Testis (tissue), 3 donors: ENCODE data around the gene SYNGR4. TPM values are rescaled to one million over a fixed set of nuclear protein-coding genes. Genes with fewer than 3 reads are reported as not detected.

Source experiments
- DNase-seq: peaks from one replicate; pipeline ENCODE4 v3.0.0-alpha.2; 2019
- H3K27ac ChIP-seq, 2 donors: fragments of 200-600 bp; sonication (generic); one replicate each; pipeline ENCODE4 v1.5.1; 2019
- H3K27me3 ChIP-seq: fragments of 200-600 bp; sonication (generic); one replicate; pipeline ENCODE4 v1.5.1; 2019
- H3K36me3 ChIP-seq: fragments of 200-600 bp; sonication (generic); one replicate; pipeline ENCODE4 v1.5.1; 2017; ENCODE audit warnings: low read depth; ENCODE audit errors: missing control alignments
- H3K4me1 ChIP-seq: fragments of 200-600 bp; sonication (generic); one replicate; pipeline ENCODE4 v1.5.1; 2019
- H3K4me3 ChIP-seq, 2 donors: fragments of 200-600 bp; sonication (generic); one replicate each; pipeline ENCODE4 v1.5.1; 2017 to 2019
- H3K9me3 ChIP-seq: fragments of 200-600 bp; sonication (generic); one replicate; pipeline ENCODE4 v1.5.1; 2017
- CTCF ChIP-seq, 3 experiments: fragments of 450-650 bp in 2 of 3; fragments of 200-600 bp in 1 of 3; sonication (generic) in 1 of 3; IDR thresholded peaks; one replicate each; pipeline ENCODE4 v1.5.1; 2016 to 2019; ENCODE audit warnings: antibody characterized with exemption in 3 of 3, mild to moderate bottlenecking in 2 of 3, moderate library complexity in 1 of 3
- POLR2A ChIP-seq: fragments of 450-650 bp; IDR thresholded peaks from one replicate; pipeline ENCODE4 v1.6.1; 2017; ENCODE audit warnings: antibody characterized with exemption, mild to moderate bottlenecking, moderate library complexity
- WGBS, 2 donors: methylation state at CpG; one replicate each; pipeline ENCODE4 v1.1.5; 2018; 5-methylcytosine and 5-hydroxymethylcytosine counted together
- intact Hi-C: fragments of 100-400 bp; cut with DNase I; formaldehyde crosslinking; loops from one replicate; pipeline ENCODE4 v1.15.1; 2023; ENCODE audit warnings: low total_unique reads
- polyA plus RNA-seq: library from polyadenylated mRNA; stranded (reverse); fragments of 350-450 nt; fragmentation: Illumina TruSeq; extraction: RNeasy Lipid Tissue Mini Kit (QIAGEN cat#74804); gene quantifications from one replicate; pipeline ENCODE4 v1.2.3, GENCODE V29; 2014; ENCODE audit warnings: low read depth, low replicate concordance; ENCODE audit not compliant: insufficient read depth
- total RNA-seq, 2 donors: library from RNA; depleted of rRNA; stranded (reverse); fragments of >200 nt; gene quantifications; one replicate each; pipeline ENCODE4 v1.2.3, GENCODE V29; 2016

Gene SYNGR4
- total and polyA plus RNA-seq, 3 donors from 2014 or later: 21.8 to 112 (median 26.1) TPM

DNA sequence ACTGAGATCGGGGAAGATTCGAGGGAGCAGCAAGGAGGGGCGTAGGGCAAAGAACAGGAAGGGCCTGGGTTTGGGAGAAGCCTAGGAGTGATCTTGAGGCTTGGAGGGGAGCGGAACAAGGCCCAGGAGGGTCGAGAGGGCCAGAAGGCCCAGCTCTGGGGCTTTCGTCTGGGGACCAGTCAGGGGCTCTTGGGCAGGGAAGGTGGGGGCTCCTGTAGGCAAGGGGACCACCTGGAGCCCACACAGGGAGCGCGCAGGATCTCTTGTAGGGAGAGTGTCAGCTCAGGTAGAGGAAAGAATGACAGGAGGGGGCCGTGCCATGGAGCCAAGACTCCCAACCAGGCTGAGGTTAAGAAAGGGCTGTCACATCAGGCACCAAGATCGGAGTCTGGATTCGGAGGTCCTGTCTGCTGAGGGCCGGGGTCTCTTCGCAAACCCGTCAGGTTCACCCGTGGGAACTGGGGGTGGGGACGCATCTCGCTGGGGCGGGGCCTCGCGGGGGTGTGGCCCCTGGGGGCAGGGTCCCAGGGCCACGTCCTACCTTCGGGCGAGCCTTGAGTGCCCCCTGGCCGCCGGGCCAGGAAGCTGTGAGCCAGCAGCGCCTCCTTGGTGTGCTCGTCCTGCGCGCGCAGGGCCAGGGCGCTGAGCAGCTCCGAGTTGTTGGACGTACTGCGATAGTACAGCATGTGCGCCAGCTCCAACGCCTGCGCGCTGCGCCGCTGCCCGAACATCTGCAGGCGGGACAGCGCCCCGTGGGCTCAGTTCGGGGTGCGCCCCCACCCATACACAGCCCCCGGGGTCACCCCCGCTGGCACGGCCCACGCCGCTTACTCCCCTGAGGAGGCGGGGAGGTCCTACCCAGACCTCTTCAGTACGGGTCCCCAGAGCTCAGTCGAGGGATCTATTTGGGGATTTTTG is 30.4 kb upstream of the SYNGR4 start:
- no peak for TF ChIP-seq POLR2A
- peak; percentile 65 to 73 (median 70) for TF ChIP-seq CTCF (IDR thresholded peaks at IDR 0.05)
- Histone ChIP-seq H3K27me3 (no peaks in the 10 kb centered on the region), H3K4me3 (peak overlapping the region; percentile 22 to 47), H3K9me3 (no peaks in the 10 kb centered on the region), H3K36me3 (no peaks in the 10 kb centered on the region), H3K27ac (peak overlapping the region; percentile 84 to 90), H3K4me1 (peaks cover 10% of the 10 kb centered on the region)
- intact Hi-C loops: no loop called here
- DNase-seq: peak; percentile 95
- WGBS, 2 donors: 10 to 11% methylated on average over 23 to 43 of the region's 54 CpGs

- Histone ChIP-seq H3K27ac (no peak overlapping the region), H3K4me3 (no peak overlapping the region), H3K4me1 (no peaks in the 10 kb centered on the region), H3K9me3 (no peaks in the 10 kb centered on the region), H3K27me3 (no peaks in the 10 kb centered on the region), H3K36me3 (no peaks in the 10 kb centered on the region)
- intact Hi-C loops: no loop called here
- 88 to 93% methylated on average over 11 to 14 of the region's 14 CpGs for WGBS, 2 donors
- TF ChIP-seq CTCF (IDR thresholded peaks at IDR 0.05): no peak
- no peak for TF ChIP-seq POLR2A
- no peak for DNase-seq
These were observed 25.9 kb upstream of the SYNGR4 start for GRCh38 chr19:48338253-48338755.

DNA sequence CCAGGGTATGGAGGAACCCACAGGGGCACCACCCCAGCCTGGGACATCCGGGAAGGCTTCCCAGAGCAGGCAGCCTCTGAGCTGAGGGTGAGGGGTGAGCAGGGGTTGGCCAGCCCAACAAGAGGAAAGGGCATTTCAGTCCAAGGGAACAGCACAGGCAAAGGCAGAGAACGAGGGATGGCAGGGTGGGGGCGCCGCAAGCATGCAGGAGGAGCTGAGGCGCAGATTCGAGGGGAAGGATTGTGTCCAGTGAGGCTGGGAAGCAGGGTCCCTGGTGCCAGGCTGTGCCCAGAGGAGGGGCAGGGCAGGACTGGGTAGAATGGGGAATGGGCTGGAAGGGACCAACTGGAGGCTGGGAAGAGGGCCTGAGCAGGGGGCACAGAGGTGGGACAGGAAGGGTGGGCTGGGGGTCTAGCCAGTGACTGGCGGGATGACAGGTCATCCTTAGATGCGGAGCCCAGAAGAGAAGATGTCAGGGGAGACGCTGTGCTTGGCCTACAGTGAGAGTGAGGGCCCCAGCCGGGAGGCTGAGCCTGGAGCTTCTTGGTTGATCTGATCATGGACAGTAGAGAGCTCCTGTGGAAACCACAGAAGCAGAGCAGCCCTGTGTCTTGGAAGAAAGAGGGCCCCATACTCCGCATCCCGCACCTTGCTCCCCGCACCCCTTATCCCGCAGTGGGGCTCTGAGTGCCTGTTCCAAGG is 25.2 kb upstream of the SYNGR4 start:
- DNase-seq: no peak
- no peak for TF ChIP-seq CTCF (IDR thresholded peaks at IDR 0.05)
- TF ChIP-seq POLR2A: no peak
- Histone ChIP-seq H3K9me3 (no peaks in the 10 kb centered on the region), H3K36me3 (no peaks in the 10 kb centered on the region), H3K4me1 (no peaks in the 10 kb centered on the region), H3K4me3 (no peak overlapping the region), H3K27ac (no peak overlapping the region), H3K27me3 (no peaks in the 10 kb centered on the region)
- intact Hi-C loops: no loop called here
- WGBS, 2 donors: 93% methylated on average over 12 to 14 of the region's 14 CpGs

- Histone ChIP-seq H3K9me3 (no peaks in the 10 kb centered on the region), H3K27ac (no peak overlapping the region), H3K4me1 (no peaks in the 10 kb centered on the region), H3K36me3 (no peaks in the 10 kb centered on the region), H3K4me3 (no peak overlapping the region), H3K27me3 (no peaks in the 10 kb centered on the region)
- WGBS, 2 donors: 88 to 94% methylated on average over 11 of the region's 11 CpGs
- DNase-seq: no peak
- no peak for TF ChIP-seq POLR2A
- TF ChIP-seq CTCF (IDR thresholded peaks at IDR 0.05): no peak
- intact Hi-C loops: no loop called here
These were observed 23.2 kb upstream of the SYNGR4 start for GRCh38 chr19:48340995-48341394.
